NCI-H1417 (cell line): ENCODE data around the gene HOXC9.

Experiments
- DNase-seq, 3 experiments: peaks; one replicate each; lab custom pipeline; 2025; lab: John Stamatoyannopoulos, UW

The HOXC9 gene

GRCh38 chr12:54026640-54027441 lies 26.9 kb downstream of the HOXC9 start:
- no peak for DNase-seq

- DNase-seq = no peak
Observed at GRCh38 chr12:54027442-54027786, 27.5 kb downstream of the HOXC9 start.

- no peak for DNase-seq
Observed at GRCh38 chr12:54028314-54029201, 28.6 kb downstream of the HOXC9 start, which contains the start of gene HOXC6. Gene HOXC6 (plus strand): TSS chr12:54028440. CDS start chr12:54028522, 82 bp downstream.

GRCh38 chr12:54029529-54030441 lies 29.8 kb downstream of the HOXC9 start:
- DNase-seq = no peak

GRCh38 chr12:54030442-54030801 lies 30.5 kb downstream of the HOXC9 start:
- no peak for DNase-seq

- no peak for DNase-seq
Observed at GRCh38 chr12:54030889-54031471, 31.0 kb downstream of the HOXC9 start.

- no peak for DNase-seq
Observed at GRCh38 chr12:54031480-54031879, 31.5 kb downstream of the HOXC9 start.

GRCh38 chr12:54032086-54032619 lies 32.2 kb downstream of the HOXC9 start:
- no peak for DNase-seq

GRCh38 chr12:54032627-54033100 lies 32.7 kb downstream of the HOXC9 start, which contains the start of gene HOXC5:
Gene HOXC5 (plus strand): TSS chr12:54033050. CDS start chr12:54033123, 73 bp downstream.
- DNase-seq = peak; percentile 85 to 96 (median 87)

- DNase-seq = peak; percentile 72 to 96 (median 87)
Observed at GRCh38 chr12:54033106-54033979, 33.4 kb downstream of the HOXC9 start.

- no peak for DNase-seq
Observed at GRCh38 chr12:54033980-54034784, 34.2 kb downstream of the HOXC9 start.

GRCh38 chr12:54034785-54035310 lies 34.9 kb downstream of the HOXC9 start:
- DNase-seq = no peak

- DNase-seq = peak in 2 of 3 experiments; percentile 42 to 69
Observed at GRCh38 chr12:54035568-54036264, 35.8 kb downstream of the HOXC9 start.

GRCh38 chr12:54036620-54037359 lies 36.8 kb downstream of the HOXC9 start:
- DNase-seq = peak; percentile 77 to 89 (median 87)

- DNase-seq = peak in 1 of 3 experiments; percentile 64
Observed at GRCh38 chr12:54037360-54038283, 37.7 kb downstream of the HOXC9 start.

- DNase-seq = peak; percentile 22 to 51 (median 41)
Observed at GRCh38 chr12:54038284-54038870, 38.4 kb downstream of the HOXC9 start.
